Fibroblast of lung (primary cell): ENCODE measurements around the gene ECHDC1. TPM values are rescaled to one million over a fixed set of nuclear protein-coding genes. Genes with fewer than 3 reads are reported as not detected.
A peak's percentile ranks its signal among the peaks of the same experiment; 100 is the strongest.

Experiments
- DNase-seq, 2 donors: peaks; one replicate each; pipeline versions ENCODE4 v3.0.0 to v3.0.0-alpha.2; 2010; ENCODE audit warnings: low read depth in 2 of 2
- H2AFZ ChIP-seq: 2 replicates; pipeline ENCODE4 v1.5.1; 2012; ENCODE audit warnings: low read length, control low read depth, inconsistent platforms
- H3K27ac ChIP-seq: 2 replicates; pipeline ENCODE4 v1.5.1; 2011; ENCODE audit warnings: low read length, control low read depth; ENCODE audit not compliant: insufficient read depth
- H3K27me3 ChIP-seq: 2 replicates; pipeline ENCODE4 v1.5.1; 2011; ENCODE audit warnings: mild to moderate bottlenecking, low read length; ENCODE audit not compliant: control insufficient read depth, insufficient read depth
- H3K36me3 ChIP-seq: 2 replicates; pipeline ENCODE4 v1.5.1; 2011; ENCODE audit warnings: low read length; ENCODE audit not compliant: control insufficient read depth, insufficient read depth
- H3K4me1 ChIP-seq: 2 replicates; pipeline ENCODE4 v1.5.1; 2011; ENCODE audit warnings: low read length; ENCODE audit not compliant: control insufficient read depth, insufficient read depth; ENCODE audit errors: extremely low read depth
- H3K4me2 ChIP-seq: 2 replicates; pipeline ENCODE4 v1.5.1; 2011; ENCODE audit warnings: low read length, control low read depth; ENCODE audit not compliant: insufficient read depth; ENCODE audit errors: extremely low read depth
- H3K4me3 ChIP-seq, 4 experiments: fragments of 200-600 bp in 1 of 4; sonication (generic) in 1 of 4; replicated peaks in 1 of 4; 2 replicates each; pipeline ENCODE4 v1.5.1; 2011 to 2016; ENCODE audit warnings: low read length in 4 of 4, low read depth in 3 of 4, mild to moderate bottlenecking in 3 of 4, control low read depth in 2 of 4, inconsistent platforms in 1 of 4, mixed read lengths in 1 of 4; ENCODE audit not compliant: insufficient read depth in 1 of 4; ENCODE audit errors: control extremely low read depth in 1 of 4
- H3K79me2 ChIP-seq: 2 replicates; pipeline ENCODE4 v1.5.1; 2012; ENCODE audit warnings: mild to moderate bottlenecking, low read length, inconsistent platforms; ENCODE audit not compliant: control insufficient read depth, insufficient read depth
- H3K9ac ChIP-seq: 2 replicates; pipeline ENCODE4 v1.5.1; 2011; ENCODE audit warnings: mild to moderate bottlenecking, low read length, control low read depth; ENCODE audit not compliant: insufficient read depth
- H3K9me3 ChIP-seq: 2 replicates; pipeline ENCODE4 v1.5.1; 2012; ENCODE audit warnings: low read depth, low read length; ENCODE audit not compliant: control insufficient read depth, insufficient read depth
- H4K20me1 ChIP-seq: 2 replicates; pipeline ENCODE4 v1.5.1; 2011; ENCODE audit warnings: low read length; ENCODE audit not compliant: control insufficient read depth, insufficient read depth; ENCODE audit errors: extremely low read depth
- EZH2 ChIP-seq: IDR thresholded peaks from 2 replicates; pipeline ENCODE4 v1.5.1; 2012; ENCODE audit warnings: low read length, control low read depth, mild to moderate bottlenecking; ENCODE audit errors: missing control alignments
- polyA plus RNA-seq, 2 donors: library from polyadenylated mRNA; depleted of rRNA in 1 of 2; stranded (reverse) in 1 of 2; unstranded in 1 of 2; fragments of >200 nt; gene quantifications; 2 replicates each; pipeline ENCODE4 v1.2.1, GENCODE V29; 2011 to 2012; ENCODE audit warnings: missing spikeins in 1 of 2
- total RNA-seq: library from RNA; depleted of rRNA; stranded (reverse); fragments of >200 nt; gene quantifications from 2 replicates; pipeline ENCODE4 v1.2.1, GENCODE V29; 2014
- TF ChIP-seq, protein P1 (sequence below), 2 donors: IDR thresholded peaks in 1 of 2; conservative IDR thresholded peaks in 1 of 2; 1 replicate in 1 of 2; 2 replicates in 1 of 2; pipeline ENCODE4 v1.5.1; 2011 to 2012; ENCODE audit warnings: low read length in 2 of 2, control low read depth in 1 of 2, inconsistent platforms in 1 of 2, low read depth in 1 of 2, mild to moderate bottlenecking in 1 of 2

The ECHDC1 gene
- total and polyA plus RNA-seq, 2 donors (not counting 1 experiment from before 2014, with no cell fraction given), result 51.7 to 64.4 TPM

DNA sequence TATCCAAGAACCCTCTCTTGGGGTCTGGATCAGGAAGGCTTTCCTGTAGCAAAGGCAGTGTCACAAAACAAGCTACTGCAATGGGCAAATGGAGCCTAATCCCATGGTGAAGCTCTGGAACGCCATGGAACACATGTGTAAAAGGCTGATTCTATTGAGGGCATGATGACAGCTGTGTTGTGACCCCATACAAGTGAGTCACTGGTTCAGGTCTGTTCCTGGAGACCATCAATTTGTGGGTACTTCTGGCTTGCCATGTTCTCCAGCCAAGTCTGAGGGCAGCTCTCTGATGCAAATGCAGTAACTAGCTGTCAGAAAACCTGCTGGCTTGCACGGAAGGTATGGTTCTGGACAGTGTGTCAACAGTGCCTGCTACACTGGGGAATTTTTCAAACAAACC, 33.3 kb upstream of the ECHDC1 start:
- Histone ChIP-seq H4K20me1 (no peaks in the 10 kb centered on the region), H3K9me3 (no peaks in the 10 kb centered on the region), H3K27ac (no peak overlapping the region), H2AFZ (no peak overlapping the region), H3K4me2 (no peak overlapping the region), H3K4me3 (no peak overlapping the region), H3K36me3 (no peaks in the 10 kb centered on the region), H3K9ac (no peak overlapping the region), H3K27me3 (no peaks in the 10 kb centered on the region), H3K4me1 (no peaks in the 10 kb centered on the region), H3K79me2 (no peaks in the 10 kb centered on the region)
- peak; percentile 20 for DNase-seq
- TF ChIP-seq, protein P1, sequence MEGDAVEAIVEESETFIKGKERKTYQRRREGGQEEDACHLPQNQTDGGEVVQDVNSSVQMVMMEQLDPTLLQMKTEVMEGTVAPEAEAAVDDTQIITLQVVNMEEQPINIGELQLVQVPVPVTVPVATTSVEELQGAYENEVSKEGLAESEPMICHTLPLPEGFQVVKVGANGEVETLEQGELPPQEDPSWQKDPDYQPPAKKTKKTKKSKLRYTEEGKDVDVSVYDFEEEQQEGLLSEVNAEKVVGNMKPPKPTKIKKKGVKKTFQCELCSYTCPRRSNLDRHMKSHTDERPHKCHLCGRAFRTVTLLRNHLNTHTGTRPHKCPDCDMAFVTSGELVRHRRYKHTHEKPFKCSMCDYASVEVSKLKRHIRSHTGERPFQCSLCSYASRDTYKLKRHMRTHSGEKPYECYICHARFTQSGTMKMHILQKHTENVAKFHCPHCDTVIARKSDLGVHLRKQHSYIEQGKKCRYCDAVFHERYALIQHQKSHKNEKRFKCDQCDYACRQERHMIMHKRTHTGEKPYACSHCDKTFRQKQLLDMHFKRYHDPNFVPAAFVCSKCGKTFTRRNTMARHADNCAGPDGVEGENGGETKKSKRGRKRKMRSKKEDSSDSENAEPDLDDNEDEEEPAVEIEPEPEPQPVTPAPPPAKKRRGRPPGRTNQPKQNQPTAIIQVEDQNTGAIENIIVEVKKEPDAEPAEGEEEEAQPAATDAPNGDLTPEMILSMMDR (conservative IDR thresholded peaks at IDR 0.05 in 1 of 2, IDR thresholded peaks at IDR 0.05 in 1 of 2; ENCODE audit: low read depth in 1 of 2, low read length in 2 of 2), result no peak
- TF ChIP-seq EZH2, result no peak

DNA sequence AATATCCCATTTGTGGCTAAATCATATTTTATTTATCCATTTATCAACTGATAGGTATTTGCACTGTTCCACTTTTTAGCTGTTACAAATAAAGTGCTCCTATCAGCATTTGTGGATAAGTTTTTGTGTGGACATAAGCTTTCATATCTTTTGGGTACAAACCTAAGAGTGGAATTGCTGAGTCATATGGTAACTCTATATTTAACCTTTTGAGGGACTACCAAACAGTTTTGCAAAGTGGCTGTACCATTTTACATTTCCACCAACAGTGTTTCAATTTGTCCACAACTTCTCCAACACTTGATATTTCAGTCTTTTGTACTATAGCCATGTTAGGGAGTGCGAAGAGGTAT, 23.6 kb upstream of the ECHDC1 start:
- H3K9me3 ChIP-seq, result no peaks in the 10 kb centered on the region
- peak overlapping the region; percentile 87 for H3K27ac ChIP-seq
- peak overlapping the region; percentile 26 for H3K4me2 ChIP-seq
- no peaks in the 10 kb centered on the region for H3K79me2 ChIP-seq
- H3K4me1 ChIP-seq, result peaks cover 7% of the 10 kb centered on the region
- H3K9ac ChIP-seq, result no peak overlapping the region
- H3K27me3 ChIP-seq, result no peaks in the 10 kb centered on the region
- TF ChIP-seq, protein P1 (conservative IDR thresholded peaks at IDR 0.05 in 1 of 2, IDR thresholded peaks at IDR 0.05 in 1 of 2; ENCODE audit: low read depth in 1 of 2, low read length in 2 of 2), result no peak
- no peak for TF ChIP-seq EZH2
- H4K20me1 ChIP-seq, result no peaks in the 10 kb centered on the region
- no peak overlapping the region for H2AFZ ChIP-seq
- no peak overlapping the region for H3K4me3 ChIP-seq
- DNase-seq, result peak; percentile 5 to 21
- no peaks in the 10 kb centered on the region for H3K36me3 ChIP-seq

DNA sequence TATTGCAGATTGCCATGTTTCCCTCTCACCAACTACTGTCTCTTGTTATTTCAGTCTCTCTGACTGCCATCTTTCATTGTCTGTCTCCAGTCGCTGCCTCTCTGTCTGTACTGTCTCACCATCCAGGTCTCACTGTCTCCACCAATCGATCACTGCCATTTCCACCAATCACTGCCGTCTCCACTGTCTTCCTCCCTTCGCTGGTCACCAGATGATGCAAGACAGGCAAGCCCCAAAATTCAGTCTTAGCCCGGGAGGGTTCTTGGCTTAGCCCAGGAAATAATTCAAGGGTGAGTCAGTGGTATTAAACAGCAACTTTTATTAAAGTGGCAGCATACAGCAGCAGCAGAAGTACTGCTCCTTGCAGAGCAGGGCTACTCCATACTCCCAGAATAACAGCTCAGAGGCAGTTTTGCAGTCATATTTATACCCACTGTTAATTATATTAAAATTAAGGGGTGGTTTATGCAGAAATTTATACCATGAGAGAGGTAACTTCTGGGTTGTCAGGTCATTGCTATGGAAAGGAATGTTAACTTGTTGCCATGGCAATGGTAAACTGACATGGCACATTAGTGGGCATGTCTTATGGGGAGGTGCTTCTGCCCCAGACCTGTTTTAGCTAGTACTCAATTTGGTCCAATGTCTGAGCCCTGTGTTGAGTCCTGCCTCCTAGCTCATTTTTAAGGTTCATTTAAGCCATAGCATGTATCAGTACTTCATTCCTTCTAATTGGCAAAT, 23.0 kb upstream of the ECHDC1 start:
- Histone ChIP-seq H3K4me1 (peaks cover 7% of the 10 kb centered on the region), H3K27me3 (no peaks in the 10 kb centered on the region), H3K9me3 (no peaks in the 10 kb centered on the region), H3K4me2 (peak overlapping the region; percentile 36), H3K36me3 (no peaks in the 10 kb centered on the region), H3K79me2 (no peaks in the 10 kb centered on the region), H3K27ac (peak overlapping the region; percentile 87), H3K4me3 (no peak overlapping the region), H2AFZ (peak overlapping the region; percentile 85), H3K9ac (no peak overlapping the region), H4K20me1 (no peaks in the 10 kb centered on the region)
- DNase-seq, result peak; percentile 92 to 96
- TF ChIP-seq, protein P1 (conservative IDR thresholded peaks at IDR 0.05 in 1 of 2, IDR thresholded peaks at IDR 0.05 in 1 of 2; ENCODE audit: low read depth in 1 of 2, low read length in 2 of 2), result no peak
- no peak for TF ChIP-seq EZH2
